Stomach smooth muscle (tissue), 2 donors: Measurements from ENCODE around the gene SIRPA.
"Not testable (repeated sequence)": the region's sequence is repeated elsewhere in the genome, so short reads cannot be mapped to it uniquely, and the experiment has no call there.

Experiments
- H3K27ac ChIP-seq: one replicate; pipeline ENCODE4 v1.7.0; 2013; ENCODE audit warnings: mild to moderate bottlenecking, low read length, inconsistent platforms
- H3K27me3 ChIP-seq, 2 donors: one replicate each; pipeline ENCODE4 v1.7.0; 2013; ENCODE audit warnings: low read length in 2 of 2; ENCODE audit not compliant: insufficient read depth in 2 of 2, control insufficient read depth in 1 of 2
- H3K36me3 ChIP-seq, 2 donors: one replicate each; pipeline ENCODE4 v1.7.0; 2013; ENCODE audit warnings: low read length in 2 of 2; ENCODE audit not compliant: control insufficient read depth in 2 of 2, insufficient read depth in 2 of 2
- H3K4me1 ChIP-seq: one replicate; pipeline ENCODE4 v1.7.0; 2013; ENCODE audit warnings: low read length; ENCODE audit not compliant: control insufficient read depth, insufficient read depth
- H3K4me3 ChIP-seq, 2 donors: one replicate each; pipeline ENCODE4 v1.7.0; 2013; ENCODE audit warnings: low read length in 2 of 2
- H3K9ac ChIP-seq, 2 donors: one replicate each; pipeline ENCODE4 v1.7.0; 2013; ENCODE audit warnings: low read length in 2 of 2, mild to moderate bottlenecking in 1 of 2
- H3K9me3 ChIP-seq, 2 donors: one replicate each; pipeline ENCODE4 v1.7.0; 2013; ENCODE audit warnings: low read length in 2 of 2; ENCODE audit not compliant: control insufficient read depth in 2 of 2
- donor health status: healthy.
- donor health status: Pancreatic carcinoma.

SIRPA gene

GRCh38 chr20:1907586-1907985 is 12.4 kb downstream of the SIRPA start:
- no peak overlapping the region for H3K9ac ChIP-seq
- peaks cover 5 to 10% of the 10 kb centered on the region in 2 donors for H3K36me3 ChIP-seq
- H3K27ac ChIP-seq: no peak overlapping the region
- H3K27me3 ChIP-seq: no peaks in the 10 kb centered on the region
- no peak overlapping the region for H3K4me3 ChIP-seq
- no peaks in the 10 kb centered on the region for H3K4me1 ChIP-seq
- no peaks in the 10 kb centered on the region for H3K9me3 ChIP-seq

- Histone ChIP-seq H3K27me3 (no peaks in the 10 kb centered on the region), H3K27ac (no peak overlapping the region), H3K4me1 (no peaks in the 10 kb centered on the region)
Measured at GRCh38 chr20:1908191-1908590, 13.0 kb downstream of the SIRPA start.

GRCh38 chr20:1909097-1909496 is 13.9 kb downstream of the SIRPA start:
- Histone ChIP-seq H3K9ac (no peak overlapping the region), H3K27ac (no peak overlapping the region), H3K27me3 (no peaks in the 10 kb centered on the region), H3K9me3 (no peaks in the 10 kb centered on the region), H3K4me1 (no peaks in the 10 kb centered on the region), H3K4me3 (no peak overlapping the region), H3K36me3 (peaks cover 5 to 12% of the 10 kb centered on the region in 2 donors)

More at GRCh38 chr20:1908191-1908590, 13.0 kb downstream of the SIRPA start:
- H3K36me3 ChIP-seq: peaks cover 5 to 10% of the 10 kb centered on the region in 2 donors
- no peak overlapping the region for H3K9ac ChIP-seq
- H3K4me3 ChIP-seq: no peak overlapping the region
- no peaks in the 10 kb centered on the region for H3K9me3 ChIP-seq

- no peaks in the 10 kb centered on the region for H3K27me3 ChIP-seq
- H3K9ac ChIP-seq: no peak overlapping the region
- no peak overlapping the region for H3K27ac ChIP-seq
- H3K4me1 ChIP-seq: no peaks in the 10 kb centered on the region
- no peaks in the 10 kb centered on the region for H3K9me3 ChIP-seq
- peaks cover 14 to 27% of the 10 kb centered on the region in 2 donors for H3K36me3 ChIP-seq
- no peak overlapping the region for H3K4me3 ChIP-seq
Measured at GRCh38 chr20:1911536-1911935, 16.3 kb downstream of the SIRPA start.

- Histone ChIP-seq H3K27me3 (no peaks in the 10 kb centered on the region), H3K4me3 (no peak overlapping the region), H3K9me3 (no peaks in the 10 kb centered on the region), H3K27ac (no peak overlapping the region), H3K9ac (no peak overlapping the region), H3K36me3 (peaks cover 17 to 32% of the 10 kb centered on the region in 2 donors), H3K4me1 (no peaks in the 10 kb centered on the region)
Measured at GRCh38 chr20:1912053-1912452, 16.8 kb downstream of the SIRPA start.

GRCh38 chr20:1912646-1913045 is 17.4 kb downstream of the SIRPA start:
- Histone ChIP-seq H3K4me1 (no peaks in the 10 kb centered on the region), H3K9ac (no peak overlapping the region), H3K4me3 (no peak overlapping the region), H3K36me3 (peaks cover 19 to 33% of the 10 kb centered on the region in 2 donors), H3K27me3 (no peaks in the 10 kb centered on the region), H3K27ac (no peak overlapping the region), H3K9me3 (no peaks in the 10 kb centered on the region)

GRCh38 chr20:1915233-1915632 is 20.0 kb downstream of the SIRPA start:
- H3K4me3 ChIP-seq, H3K27ac ChIP-seq, H3K9me3 ChIP-seq, H3K4me1 ChIP-seq, H3K27me3 ChIP-seq, H3K9ac ChIP-seq: not testable (repeated sequence)
- peaks cover 14 to 35% of the 10 kb centered on the region in 2 donors for H3K36me3 ChIP-seq

- H3K4me1 ChIP-seq: peaks cover 2% of the 10 kb centered on the region
- peaks cover 14 to 37% of the 10 kb centered on the region in 2 donors for H3K36me3 ChIP-seq
- H3K27me3 ChIP-seq: no peaks in the 10 kb centered on the region
- H3K4me3 ChIP-seq: no peak overlapping the region
- no peak overlapping the region for H3K27ac ChIP-seq
- no peak overlapping the region for H3K9ac ChIP-seq
- H3K9me3 ChIP-seq: no peaks in the 10 kb centered on the region
Measured at GRCh38 chr20:1915725-1916124, 20.5 kb downstream of the SIRPA start.

- H3K27ac ChIP-seq: no peak overlapping the region
- no peaks in the 10 kb centered on the region for H3K9me3 ChIP-seq
- H3K36me3 ChIP-seq: peaks cover 16 to 38% of the 10 kb centered on the region in 2 donors
- H3K9ac ChIP-seq: no peak overlapping the region
- H3K4me3 ChIP-seq: no peak overlapping the region
- peaks cover 2% of the 10 kb centered on the region for H3K4me1 ChIP-seq
- no peaks in the 10 kb centered on the region for H3K27me3 ChIP-seq
Measured at GRCh38 chr20:1917786-1918185, 22.6 kb downstream of the SIRPA start.

GRCh38 chr20:1918491-1919165 is 23.4 kb downstream of the SIRPA start:
- peaks cover 20 to 46% of the 10 kb centered on the region in 2 donors for H3K36me3 ChIP-seq
- H3K27ac ChIP-seq: no peak overlapping the region

GRCh38 chr20:1920252-1920651 is 25.0 kb downstream of the SIRPA start:
- H3K36me3 ChIP-seq: peaks cover 23 to 42% of the 10 kb centered on the region in 2 donors
- H3K9me3 ChIP-seq: no peaks in the 10 kb centered on the region
- H3K4me1 ChIP-seq: peaks cover 2% of the 10 kb centered on the region

More at GRCh38 chr20:1918491-1919165, 23.4 kb downstream of the SIRPA start:
- Histone ChIP-seq H3K4me1 (peaks cover 2% of the 10 kb centered on the region), H3K9me3 (no peaks in the 10 kb centered on the region), H3K27me3 (no peaks in the 10 kb centered on the region), H3K9ac (no peak overlapping the region), H3K4me3 (no peak overlapping the region)

More at GRCh38 chr20:1920252-1920651, 25.0 kb downstream of the SIRPA start:
- Histone ChIP-seq H3K27ac (no peak overlapping the region), H3K4me3 (no peak overlapping the region), H3K9ac (no peak overlapping the region), H3K27me3 (no peaks in the 10 kb centered on the region)
